GM21381 (cell line): ENCODE data around the gene GAD1.

Source experiments
- ATAC-seq: cut with Tn5 transposase; IDR thresholded peaks from one replicate; pipeline ENCODE4 v1.9.1; 2021; ENCODE audit warnings: mild to moderate bottlenecking, moderate library complexity; ENCODE audit not compliant: unreplicated experiment

The GAD1 gene

GRCh38 chr2:170816504-170817092 is at the start of gene GAD1:
GAD1 (plus strand) TSS chr2:170816887; CDS start chr2:170818592, 1,705 bp downstream.
- ATAC-seq: peak; percentile 45

GRCh38 chr2:170770008-170770605 is 46.6 kb upstream of the GAD1 start, which contains the start of gene ERICH2:
ERICH2 (plus strand) TSS chr2:170770378; CDS start chr2:170770682, 304 bp downstream.
- peak; percentile 48 for ATAC-seq

DNA sequence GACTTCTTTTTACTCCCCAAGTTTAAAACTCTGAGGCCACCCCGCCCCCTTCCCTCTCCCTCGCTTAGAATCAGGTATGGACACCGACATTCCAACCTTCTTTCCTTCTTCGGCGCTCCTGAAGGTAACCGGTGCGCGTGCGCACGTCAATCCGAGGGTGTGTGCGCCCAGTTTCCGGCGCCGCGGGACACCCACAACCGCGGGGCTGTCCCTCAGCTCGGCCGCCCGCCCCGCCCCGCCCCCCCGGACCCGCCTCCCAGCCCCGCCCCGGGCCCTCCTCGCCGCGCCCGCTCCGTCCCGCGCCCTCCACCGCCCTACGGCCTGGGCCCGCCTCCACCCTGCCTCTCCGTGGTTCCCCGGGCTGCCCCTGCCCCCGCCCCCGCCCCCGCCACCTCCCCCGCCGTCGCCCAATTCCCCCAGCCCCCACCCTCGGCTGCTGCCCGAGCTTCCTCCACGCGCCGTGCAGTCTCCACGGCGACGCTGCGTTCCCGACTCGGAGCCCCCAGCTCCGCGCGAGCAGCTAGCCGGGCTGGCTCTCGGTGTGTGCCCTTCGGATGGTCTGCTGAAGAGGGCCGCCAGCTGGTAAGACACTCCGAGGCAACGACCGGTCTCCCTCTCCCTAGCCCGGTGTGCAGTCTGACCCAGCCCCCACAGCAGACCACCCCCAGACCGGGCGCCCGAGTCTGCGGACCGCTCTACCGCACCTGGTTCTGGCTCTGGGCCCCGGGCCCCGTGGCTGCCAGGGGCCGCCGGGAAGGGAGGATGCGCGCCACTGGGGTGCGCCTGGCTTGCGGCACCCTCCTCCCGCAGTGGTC is 45.9 kb upstream of the GAD1 start:
- peak; percentile 84 for ATAC-seq

- no peak for ATAC-seq
Observed at GRCh38 chr2:170771421-170771937, 45.2 kb upstream of the GAD1 start.

- no peak for ATAC-seq
Observed at GRCh38 chr2:170772295-170772694, 44.4 kb upstream of the GAD1 start.

- no peak for ATAC-seq
Observed at GRCh38 chr2:170774074-170774473, 42.6 kb upstream of the GAD1 start.

GRCh38 chr2:170778900-170779299 is 37.8 kb upstream of the GAD1 start:
- no peak for ATAC-seq

- no peak for ATAC-seq
Observed at GRCh38 chr2:170779304-170779703, 37.4 kb upstream of the GAD1 start.

DNA sequence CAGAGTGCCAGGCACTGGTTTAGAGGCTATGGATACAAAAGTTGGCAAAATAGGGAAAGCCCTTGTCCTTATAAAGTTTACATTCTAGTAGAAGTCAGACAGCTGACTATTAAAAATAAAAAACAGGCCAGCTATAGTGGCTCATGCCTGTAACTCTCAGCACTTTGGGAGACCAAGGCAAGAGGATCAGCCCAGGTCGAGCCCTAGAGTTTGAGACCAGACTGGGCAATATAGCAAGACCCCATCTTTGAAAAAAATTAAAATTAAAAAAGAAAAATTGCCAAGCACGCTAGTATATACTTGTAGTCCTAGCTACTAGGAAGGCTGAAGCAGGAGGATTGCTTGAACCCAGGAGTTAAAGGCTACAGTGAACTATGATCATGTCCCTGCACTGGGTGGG is 34.0 kb upstream of the GAD1 start:
- no peak for ATAC-seq

- no peak for ATAC-seq
Observed at GRCh38 chr2:170783549-170783948, 33.1 kb upstream of the GAD1 start.

- ATAC-seq: no peak
Observed at GRCh38 chr2:170798996-170799395, 17.7 kb upstream of the GAD1 start.

DNA sequence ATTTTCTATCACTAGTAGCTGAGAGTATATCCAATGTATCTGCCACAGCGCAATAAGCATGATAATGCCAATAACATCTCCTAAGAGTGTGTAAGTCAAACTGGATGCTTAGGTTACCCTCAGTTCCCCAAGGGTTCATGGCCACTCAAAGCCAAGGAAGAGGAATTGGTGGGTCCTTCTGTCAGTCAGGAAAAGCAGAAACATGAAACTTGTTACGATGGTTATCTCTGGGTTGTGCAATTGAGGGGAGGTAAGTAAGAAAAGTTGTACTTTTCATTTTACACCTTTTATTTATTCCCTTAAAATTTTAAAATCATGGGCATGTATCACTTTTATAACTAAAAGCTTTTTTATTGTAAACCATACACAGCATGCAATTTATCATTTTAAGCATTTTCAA is 10.1 kb upstream of the GAD1 start:
- ATAC-seq: no peak

- no peak for ATAC-seq
Observed at GRCh38 chr2:170812710-170813600, 3.7 kb upstream of the GAD1 start.

- no peak for ATAC-seq
Observed at GRCh38 chr2:170813611-170814532, 2.8 kb upstream of the GAD1 start.

- no peak for ATAC-seq
Observed at GRCh38 chr2:170814533-170815230, 2.0 kb upstream of the GAD1 start.

- no peak for ATAC-seq
Observed at GRCh38 chr2:170815311-170815710, 1.4 kb upstream of the GAD1 start.

DNA sequence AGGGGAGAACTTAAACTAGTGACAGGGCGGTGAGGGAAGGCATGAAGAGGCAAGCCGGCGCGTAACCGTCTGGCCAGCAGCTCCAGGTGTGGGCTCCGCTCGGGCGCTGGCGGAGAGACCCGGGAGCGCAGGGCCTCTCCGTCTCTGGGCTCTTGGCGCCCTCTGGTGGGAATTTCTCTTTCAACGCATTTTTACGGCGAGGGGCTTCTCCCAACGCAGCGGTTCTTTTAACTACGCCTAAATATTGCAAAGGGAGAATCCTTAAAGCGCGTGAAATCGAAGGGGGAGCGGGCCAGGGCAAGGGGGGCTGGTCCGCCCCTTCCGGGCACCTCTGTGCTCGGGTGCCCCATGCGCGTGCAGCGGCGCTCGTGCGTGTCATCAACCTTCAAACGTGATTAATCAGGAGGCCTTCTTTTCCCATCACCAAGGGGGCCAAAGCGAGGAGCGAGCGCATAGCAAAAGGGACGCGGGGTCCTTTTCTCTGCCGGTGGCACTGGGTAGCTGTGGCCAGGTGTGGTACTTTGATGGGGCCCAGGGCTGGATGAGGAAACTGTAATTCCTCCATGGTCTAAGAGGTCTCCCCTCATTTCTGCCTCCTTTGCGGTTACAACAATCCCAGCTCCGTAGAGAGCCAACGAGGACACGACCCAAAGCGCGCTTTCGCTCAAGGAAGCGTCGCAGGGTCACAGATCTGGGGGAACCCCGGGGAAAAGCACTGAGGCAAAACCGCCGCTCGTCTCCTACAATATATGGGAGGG is 762 bp upstream of the GAD1 start:
- no peak for ATAC-seq
